NAMALWA (cell line): Measurements from ENCODE around the gene OTOG.

Experiments used
- DNase-seq: peaks from one replicate; pipeline ENCODE4 v3.0.0-alpha.2; 2015; ENCODE audit warnings: low spot score

Gene OTOG

DNA sequence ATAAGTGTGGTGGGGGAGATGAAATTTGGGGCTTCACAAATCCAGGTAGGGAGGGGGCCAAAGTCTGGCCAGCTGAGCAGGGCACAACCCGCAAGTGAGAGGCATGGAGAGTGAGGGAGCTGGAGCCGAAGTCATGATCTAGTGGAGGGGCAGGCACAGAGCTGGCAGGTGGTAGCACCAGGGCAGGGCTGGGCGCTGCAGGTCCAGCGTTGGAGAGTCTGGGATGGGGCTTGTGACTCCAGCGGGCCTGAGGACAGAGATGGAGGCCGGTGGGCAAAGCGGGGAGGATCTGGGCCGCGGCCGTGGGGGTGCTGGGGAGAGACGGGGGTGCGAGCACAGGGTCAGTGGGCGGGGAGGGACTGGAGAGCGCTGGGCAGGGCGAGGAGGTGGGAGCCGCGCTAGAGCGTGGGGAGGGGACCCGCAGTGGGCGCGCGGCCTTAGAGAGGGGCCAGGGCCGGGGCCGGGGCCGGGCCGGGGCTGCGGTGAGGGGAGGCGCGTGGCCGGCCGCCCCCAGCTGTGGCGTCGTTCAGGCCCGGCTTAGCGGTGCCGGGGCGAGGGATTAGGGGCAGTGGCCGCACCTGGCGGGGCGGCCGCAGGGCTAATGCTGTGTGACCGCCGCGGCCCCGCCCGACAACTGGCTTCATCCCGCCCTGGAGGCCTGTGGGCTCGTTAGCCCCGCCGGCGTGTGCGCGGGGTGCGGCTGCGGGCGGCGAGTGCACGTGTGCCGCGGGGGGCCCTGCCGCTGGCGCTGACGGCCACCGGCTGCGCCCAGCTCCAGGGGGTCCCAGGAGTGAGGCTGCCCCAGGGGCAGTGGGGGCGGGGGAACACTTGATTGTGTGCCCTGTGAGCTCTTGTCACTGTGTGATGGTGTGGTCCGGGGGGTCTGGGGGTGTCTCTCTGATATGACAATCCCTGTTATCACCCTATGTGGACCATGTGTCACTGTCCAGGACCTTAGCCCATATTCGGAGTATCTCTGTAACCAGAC, 148.7 kb downstream of the OTOG start:
- DNase-seq: no peak

DNA sequence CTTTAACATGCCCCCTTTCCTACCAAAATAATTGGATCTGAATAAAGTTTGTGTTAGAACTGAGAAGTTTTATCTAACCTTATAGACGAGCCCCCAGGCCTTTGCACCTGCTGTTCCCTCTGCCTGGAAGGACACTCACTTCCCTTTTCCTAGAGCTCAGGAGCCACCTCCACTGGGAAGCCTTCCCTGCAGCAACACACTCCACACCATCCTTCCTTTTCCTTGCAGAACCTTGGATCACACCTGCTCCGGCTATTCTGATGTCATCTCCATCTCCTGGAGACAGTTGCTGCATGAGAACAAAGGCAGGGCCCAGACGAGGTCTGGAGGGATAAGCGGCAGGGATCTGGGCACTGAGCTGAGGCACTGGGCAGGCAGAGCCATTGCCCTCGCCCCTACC, 149.7 kb downstream of the OTOG start:
- no peak for DNase-seq
